ENCODE data around the gene PGGHG. TPM values are rescaled to one million over a fixed set of nuclear protein-coding genes. Genes with fewer than 3 reads are reported as not detected.

PGGHG gene
- total and polyA plus RNA-seq, 4 donors = 21.6 to 145 (median 87.9) TPM

GRCh38 chr11:269146-269890 lies 19.6 kb upstream of the PGGHG start:
- 16 to 31% methylated on average over 21 of the region's 21 CpGs for WGBS, 2 donors
- Histone ChIP-seq H3K9ac (ENCODE audit: insufficient read depth in 1 of 2, low read length in 2 of 2) (peak overlapping the region in 1 of 2 donors; percentile 46), H3K27me3 (ENCODE audit: control insufficient read depth in 3 of 3, insufficient read depth in 3 of 3, low read length in 2 of 3) (peaks cover 0 to 7% (median 4%) of the 10 kb centered on the region in 3 donors), H3K27ac (ENCODE audit: low read depth in 1 of 2, low read length in 1 of 2) (peak overlapping the region in 1 of 2 donors; percentile 93), H3K36me3 (ENCODE audit: control insufficient read depth in 4 of 4, insufficient read depth in 4 of 4, low read length in 4 of 4) (no peaks in the 10 kb centered on the region), H3K4me3 (peak overlapping the region; percentile 24), H3K4me1 (ENCODE audit: control insufficient read depth in 5 of 5, insufficient read depth in 5 of 5, low read length in 5 of 5) (peaks cover 0 to 7% (median 0%) of the 10 kb centered on the region in 5 donors), H3K9me3 (ENCODE audit: control insufficient read depth in 4 of 4, insufficient read depth in 3 of 4, low read length in 3 of 4) (no peaks in the 10 kb centered on the region)
- ATAC-seq (ENCODE audit: insufficient read depth, low FRiP score) = no peak
- DNase-seq = peak in 1 of 3 donors; percentile 41
- TF ChIP-seq, protein P1, sequence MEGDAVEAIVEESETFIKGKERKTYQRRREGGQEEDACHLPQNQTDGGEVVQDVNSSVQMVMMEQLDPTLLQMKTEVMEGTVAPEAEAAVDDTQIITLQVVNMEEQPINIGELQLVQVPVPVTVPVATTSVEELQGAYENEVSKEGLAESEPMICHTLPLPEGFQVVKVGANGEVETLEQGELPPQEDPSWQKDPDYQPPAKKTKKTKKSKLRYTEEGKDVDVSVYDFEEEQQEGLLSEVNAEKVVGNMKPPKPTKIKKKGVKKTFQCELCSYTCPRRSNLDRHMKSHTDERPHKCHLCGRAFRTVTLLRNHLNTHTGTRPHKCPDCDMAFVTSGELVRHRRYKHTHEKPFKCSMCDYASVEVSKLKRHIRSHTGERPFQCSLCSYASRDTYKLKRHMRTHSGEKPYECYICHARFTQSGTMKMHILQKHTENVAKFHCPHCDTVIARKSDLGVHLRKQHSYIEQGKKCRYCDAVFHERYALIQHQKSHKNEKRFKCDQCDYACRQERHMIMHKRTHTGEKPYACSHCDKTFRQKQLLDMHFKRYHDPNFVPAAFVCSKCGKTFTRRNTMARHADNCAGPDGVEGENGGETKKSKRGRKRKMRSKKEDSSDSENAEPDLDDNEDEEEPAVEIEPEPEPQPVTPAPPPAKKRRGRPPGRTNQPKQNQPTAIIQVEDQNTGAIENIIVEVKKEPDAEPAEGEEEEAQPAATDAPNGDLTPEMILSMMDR (IDR thresholded peaks at IDR 0.05; ENCODE audit: control extremely low read depth, extremely low read depth) = no peak

- WGBS, 2 donors = 84 to 88% methylated on average over 18 of the region's 18 CpGs
- H3K36me3 ChIP-seq (ENCODE audit: control insufficient read depth in 4 of 4, insufficient read depth in 4 of 4, low read length in 4 of 4) = no peaks in the 10 kb centered on the region
- ATAC-seq (ENCODE audit: insufficient read depth, low FRiP score) = no peak
- H3K4me1 ChIP-seq (ENCODE audit: control insufficient read depth in 5 of 5, insufficient read depth in 5 of 5, low read length in 5 of 5) = peaks cover 0 to 7% (median 0%) of the 10 kb centered on the region in 5 donors
- peaks cover 0 to 15% (median 4%) of the 10 kb centered on the region in 3 donors for H3K27me3 ChIP-seq (ENCODE audit: control insufficient read depth in 3 of 3, insufficient read depth in 3 of 3, low read length in 2 of 3)
- DNase-seq = no peak
- no peak overlapping the region for H3K9ac ChIP-seq (ENCODE audit: insufficient read depth in 1 of 2, low read length in 2 of 2)
- TF ChIP-seq, protein P1 (IDR thresholded peaks at IDR 0.05; ENCODE audit: control extremely low read depth, extremely low read depth) = no peak
- H3K4me3 ChIP-seq = no peak overlapping the region
- no peak overlapping the region for H3K27ac ChIP-seq (ENCODE audit: low read depth in 1 of 2, low read length in 1 of 2)
- H3K9me3 ChIP-seq (ENCODE audit: control insufficient read depth in 4 of 4, insufficient read depth in 3 of 4, low read length in 3 of 4) = no peaks in the 10 kb centered on the region
These were observed 18.2 kb upstream of the PGGHG start for GRCh38 chr11:270451-271318.

GRCh38 chr11:271319-271715 lies 17.6 kb upstream of the PGGHG start:
- ATAC-seq (ENCODE audit: insufficient read depth, low FRiP score) (no peak), DNase-seq (no peak)
- no peak overlapping the region for H3K9ac ChIP-seq (ENCODE audit: insufficient read depth in 1 of 2, low read length in 2 of 2)
- peaks cover 0 to 20% (median 6%) of the 10 kb centered on the region in 3 donors for H3K27me3 ChIP-seq (ENCODE audit: control insufficient read depth in 3 of 3, insufficient read depth in 3 of 3, low read length in 2 of 3)
- H3K27ac ChIP-seq (ENCODE audit: low read depth in 1 of 2, low read length in 1 of 2) = no peak overlapping the region
- H3K36me3 ChIP-seq (ENCODE audit: control insufficient read depth in 4 of 4, insufficient read depth in 4 of 4, low read length in 4 of 4) = no peaks in the 10 kb centered on the region
- WGBS, 2 donors = 79 to 86% methylated on average over 8 of the region's 8 CpGs
- TF ChIP-seq, protein P1 (IDR thresholded peaks at IDR 0.05; ENCODE audit: control extremely low read depth, extremely low read depth) = no peak
- H3K4me3 ChIP-seq = no peak overlapping the region
- no peaks in the 10 kb centered on the region for H3K9me3 ChIP-seq (ENCODE audit: control insufficient read depth in 4 of 4, insufficient read depth in 3 of 4, low read length in 3 of 4)
- peaks cover 0 to 7% (median 0%) of the 10 kb centered on the region in 5 donors for H3K4me1 ChIP-seq (ENCODE audit: control insufficient read depth in 5 of 5, insufficient read depth in 5 of 5, low read length in 5 of 5)

Data from lung (tissue), 12 donors.